ENCODE measurements around the gene CLDN11. TPM values are rescaled to one million over a fixed set of nuclear protein-coding genes. Genes with fewer than 3 reads are reported as not detected.
A peak's percentile ranks its signal among the peaks of the same experiment; 100 is the strongest.

Gene CLDN11
- total RNA-seq, 4 donors from 2014 or later: 3.0 to 5.2 (median 3.6) TPM

GRCh38 chr3:170443457-170443856 lies 24.8 kb downstream of the CLDN11 start:
- intact Hi-C loops (cut with DNase I): no loop called here
- DNase-seq (ENCODE audit: extremely low spot score): no peak

GRCh38 chr3:170448584-170448983 lies 29.9 kb downstream of the CLDN11 start:
- Histone ChIP-seq H3K9me3 (no peaks in the 10 kb centered on the region), H3K36me3 (no peaks in the 10 kb centered on the region), H3K4me1 (no peaks in the 10 kb centered on the region), H3K27ac (replicated peaks in 1 of 4) (no peak overlapping the region), H3K4me3 (peak overlapping the region in 1 of 4 donors; percentile 16), H3K27me3 (no peaks in the 10 kb centered on the region)
- intact Hi-C loops (cut with DNase I): no loop called here
- TF ChIP-seq CTCF (IDR thresholded peaks at IDR 0.05) (no peak), POLR2A (IDR thresholded peaks at IDR 0.05; ENCODE audit: low read depth) (no peak), EP300 (IDR thresholded peaks at IDR 0.05) (no peak), POLR2AphosphoS5 (IDR thresholded peaks at IDR 0.05) (no peak)
- WGBS: 55% methylated on average over 3 of the region's 3 CpGs
- no peak for DNase-seq (ENCODE audit: extremely low spot score)

More at GRCh38 chr3:170443457-170443856, 24.8 kb downstream of the CLDN11 start:
- H3K4me1 ChIP-seq: no peaks in the 10 kb centered on the region
- no peak for TF ChIP-seq POLR2AphosphoS5 (IDR thresholded peaks at IDR 0.05)
- H3K4me3 ChIP-seq: no peak overlapping the region
- no peaks in the 10 kb centered on the region for H3K36me3 ChIP-seq
- H3K9me3 ChIP-seq: no peaks in the 10 kb centered on the region
- H3K27me3 ChIP-seq: no peaks in the 10 kb centered on the region
- H3K27ac ChIP-seq (replicated peaks in 1 of 4): no peak overlapping the region

GRCh38 chr3:170450039-170450438 lies 31.4 kb downstream of the CLDN11 start:
- Histone ChIP-seq H3K4me1 (no peaks in the 10 kb centered on the region), H3K36me3 (no peaks in the 10 kb centered on the region), H3K4me3 (no peak overlapping the region), H3K9me3 (no peaks in the 10 kb centered on the region), H3K27ac (replicated peaks in 1 of 4) (no peak overlapping the region), H3K27me3 (no peaks in the 10 kb centered on the region)
- no peak for DNase-seq (ENCODE audit: extremely low spot score)
- 67% methylated on average over 2 of the region's 2 CpGs for WGBS
- no peak for TF ChIP-seq EP300 (IDR thresholded peaks at IDR 0.05)
- TF ChIP-seq CTCF (IDR thresholded peaks at IDR 0.05): no peak
- TF ChIP-seq POLR2A (IDR thresholded peaks at IDR 0.05; ENCODE audit: low read depth): no peak
- TF ChIP-seq POLR2AphosphoS5 (IDR thresholded peaks at IDR 0.05): no peak
- intact Hi-C loops (cut with DNase I): no loop called here

GRCh38 chr3:170454509-170454908 lies 35.8 kb downstream of the CLDN11 start:
- Histone ChIP-seq H3K9me3 (no peaks in the 10 kb centered on the region), H3K27me3 (no peaks in the 10 kb centered on the region), H3K27ac (replicated peaks in 1 of 4) (no peak overlapping the region), H3K4me1 (no peaks in the 10 kb centered on the region), H3K36me3 (no peaks in the 10 kb centered on the region), H3K4me3 (no peak overlapping the region)
- intact Hi-C loops (cut with DNase I): no loop called here
- no peak for DNase-seq (ENCODE audit: extremely low spot score)
- no peak for TF ChIP-seq POLR2A (IDR thresholded peaks at IDR 0.05; ENCODE audit: low read depth)
- WGBS: 80% methylated on average over 5 of the region's 6 CpGs

GRCh38 chr3:170458285-170458684 lies 39.6 kb downstream of the CLDN11 start:
- 71% methylated on average over 3 of the region's 4 CpGs for WGBS
- no peaks in the 10 kb centered on the region for H3K27me3 ChIP-seq
- TF ChIP-seq EP300 (IDR thresholded peaks at IDR 0.05) (no peak), POLR2AphosphoS5 (IDR thresholded peaks at IDR 0.05) (no peak), CTCF (IDR thresholded peaks at IDR 0.05) (no peak), POLR2A (IDR thresholded peaks at IDR 0.05; ENCODE audit: low read depth) (no peak)
- H3K9me3 ChIP-seq: no peaks in the 10 kb centered on the region
- no peak for DNase-seq (ENCODE audit: extremely low spot score)
- intact Hi-C loops (cut with DNase I): no loop called here
- H3K4me3 ChIP-seq: no peak overlapping the region
- H3K4me1 ChIP-seq: no peaks in the 10 kb centered on the region
- no peaks in the 10 kb centered on the region for H3K36me3 ChIP-seq
- no peak overlapping the region for H3K27ac ChIP-seq (replicated peaks in 1 of 4)

- 70% methylated on average over 4 of the region's 4 CpGs for WGBS
- Histone ChIP-seq H3K4me3 (no peak overlapping the region), H3K4me1 (no peaks in the 10 kb centered on the region), H3K9me3 (no peaks in the 10 kb centered on the region), H3K27me3 (no peaks in the 10 kb centered on the region), H3K27ac (replicated peaks in 1 of 4) (no peak overlapping the region), H3K36me3 (no peaks in the 10 kb centered on the region)
- TF ChIP-seq POLR2AphosphoS5 (IDR thresholded peaks at IDR 0.05): no peak
- no peak for TF ChIP-seq CTCF (IDR thresholded peaks at IDR 0.05)
- no peak for TF ChIP-seq POLR2A (IDR thresholded peaks at IDR 0.05; ENCODE audit: low read depth)
- intact Hi-C loops (cut with DNase I): no loop called here
- peak; percentile 42 for DNase-seq (ENCODE audit: extremely low spot score)
These were observed 44.3 kb downstream of the CLDN11 start for GRCh38 chr3:170463011-170463410.

Measured in esophagus muscularis mucosa (tissue), 4 donors.